ENCODE data around the gene RFPL3. TPM values are rescaled to one million over a fixed set of nuclear protein-coding genes. Genes with fewer than 3 reads are reported as not detected.

The RFPL3 gene
- total RNA-seq, 1 donor from 2014 or later = not detected

DNA sequence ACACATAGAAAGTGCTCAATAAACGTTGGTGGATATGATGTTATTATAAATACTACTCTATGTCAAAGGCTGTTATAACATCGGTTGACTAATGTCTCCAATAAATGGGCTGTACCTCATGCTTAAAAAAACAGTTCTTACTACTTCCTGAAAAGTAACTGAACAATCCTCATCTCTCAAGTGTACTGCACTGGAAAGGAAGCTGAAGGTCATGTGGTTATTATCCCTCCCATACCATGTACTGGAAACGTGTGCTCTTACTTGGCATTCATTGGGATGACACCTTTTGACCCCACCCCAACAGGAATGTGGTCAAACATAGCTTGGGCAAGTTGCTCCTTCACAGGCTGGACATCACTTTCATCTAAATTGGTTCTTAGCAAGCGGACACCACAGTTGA, 43.8 kb downstream of the RFPL3 start:
- no peak for DNase-seq (ENCODE audit: low spot score)
- intact Hi-C loops (cut with DNase I) = no loop called here

DNA sequence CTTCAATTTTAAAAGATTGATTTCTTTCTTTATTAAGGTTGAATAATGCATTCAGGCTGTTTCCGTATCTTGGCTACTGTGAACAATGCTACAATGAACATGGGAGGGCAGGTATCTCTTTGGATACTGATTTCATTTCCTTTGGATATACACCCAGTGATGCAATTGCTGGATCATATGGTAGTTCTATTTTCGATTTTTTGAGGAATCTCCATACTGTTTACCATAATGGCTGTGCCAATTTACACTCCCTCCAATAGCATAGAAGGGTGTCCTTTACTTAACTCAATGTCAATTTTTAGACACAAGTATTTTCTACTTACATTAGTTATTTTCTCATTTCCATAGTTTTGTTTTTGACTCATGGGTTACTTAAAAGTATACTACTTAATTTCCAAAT, 46.4 kb downstream of the RFPL3 start:
- DNase-seq (ENCODE audit: low spot score) = no peak
- intact Hi-C loops (cut with DNase I) = no loop called here

DNA sequence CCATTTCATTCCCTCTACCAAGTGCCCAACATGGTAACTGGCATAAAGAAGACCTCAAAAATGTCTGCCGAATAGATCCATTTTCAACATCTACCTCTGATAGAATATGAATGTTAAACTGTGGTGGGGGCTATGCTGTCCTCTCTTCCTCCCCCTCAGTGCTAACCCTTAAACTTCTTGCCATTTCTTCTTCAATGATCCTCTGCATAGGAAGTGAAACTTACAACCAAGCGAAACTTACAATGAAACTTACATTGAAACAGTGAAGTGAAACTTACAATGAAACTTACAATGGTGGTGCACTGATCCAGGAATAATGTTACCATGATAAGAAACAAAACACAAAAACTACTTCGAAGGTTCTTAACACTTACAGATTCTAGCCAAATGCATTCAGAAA, 49.6 kb downstream of the RFPL3 start:
- DNase-seq (ENCODE audit: low spot score) = no peak
- intact Hi-C loops (cut with DNase I) = no loop called here

DNA sequence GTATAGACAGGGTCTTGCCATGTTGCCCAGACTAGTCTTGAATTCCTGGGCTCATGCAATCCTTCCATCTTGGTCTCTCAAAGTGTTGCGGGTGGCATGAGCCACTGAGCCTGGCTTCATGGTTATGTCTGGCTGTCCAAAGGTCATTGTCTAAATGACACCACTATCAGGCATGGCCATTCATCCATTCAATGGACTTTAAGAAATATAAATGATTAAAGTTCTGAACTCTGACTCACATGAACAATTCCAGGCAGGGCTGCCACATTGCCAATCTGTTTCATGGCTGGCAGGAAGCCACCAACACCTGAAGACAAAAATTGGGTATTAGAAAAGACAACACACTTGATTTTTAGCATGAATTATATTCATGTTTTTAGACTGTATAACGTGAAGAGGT, 50.3 kb downstream of the RFPL3 start:
- intact Hi-C loops (cut with DNase I) = no loop called here
- no peak for DNase-seq (ENCODE audit: low spot score)

DNA sequence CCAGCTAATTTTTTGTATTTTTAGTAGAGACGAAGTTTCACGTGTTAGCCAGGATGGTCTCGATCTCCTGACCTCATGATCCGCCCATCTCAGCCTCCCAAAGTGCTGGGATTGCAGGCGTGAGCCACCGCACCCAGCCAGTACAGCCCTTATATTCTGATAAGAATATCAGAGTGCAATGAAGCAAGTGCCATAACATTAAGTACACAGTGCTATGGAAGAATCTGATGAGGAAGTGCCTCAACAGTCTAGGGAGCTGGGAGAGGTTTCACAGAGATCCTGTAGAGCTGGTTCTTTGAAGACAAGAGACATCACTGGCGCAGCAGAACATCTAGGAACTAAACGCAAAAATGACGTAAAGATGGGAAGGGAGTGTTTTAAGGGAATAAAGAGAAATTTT, 52.3 kb downstream of the RFPL3 start:
- intact Hi-C loops (cut with DNase I) = loop anchor here (5.0 kb wide), 1 partner anchor 658 kb away; the partner anchor contains the start of genes DEPDC5 and PRR14L
- DNase-seq (ENCODE audit: low spot score) = no peak

DNA sequence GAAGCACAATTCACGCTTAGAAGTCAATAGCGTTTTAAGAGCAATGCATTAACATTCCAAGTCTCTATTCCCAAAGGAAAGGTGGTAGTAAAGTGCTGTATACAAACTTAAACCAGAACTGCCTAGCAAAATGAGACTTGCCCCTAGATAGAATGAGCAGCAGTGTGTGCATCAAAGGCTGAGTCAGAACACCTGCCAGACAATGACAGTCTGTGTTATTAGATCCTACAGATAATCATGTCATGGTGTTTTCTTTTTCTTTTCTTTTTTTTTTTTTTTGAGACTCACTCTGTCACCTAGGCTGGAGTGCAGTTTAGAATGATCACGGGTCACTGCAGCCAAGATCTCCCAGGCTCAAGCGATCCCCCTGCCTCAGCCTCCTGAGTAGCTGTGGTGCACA, 52.8 kb downstream of the RFPL3 start:
- intact Hi-C loops (cut with DNase I) = loop anchor here (5.0 kb wide), 1 partner anchor 658 kb away; the partner anchor contains the start of genes DEPDC5 and PRR14L

More for the DNA sequence above, 52.8 kb downstream of the RFPL3 start:
- no peak for DNase-seq (ENCODE audit: low spot score)

Other genes starting within 250 kb of the RFPL3 start
- gene C22orf42, start 198.6 kb upstream of the RFPL3 start, total RNA-seq = not detected
- not detected for gene RFPL2, start 152.8 kb upstream of the RFPL3 start, total RNA-seq
- gene SLC5A4, start 102.5 kb upstream of the RFPL3 start, total RNA-seq = 0.19 TPM
- gene RTCB, start 54.4 kb downstream of the RFPL3 start, total RNA-seq = 42.0 TPM
- gene BPIFC, start 106.6 kb downstream of the RFPL3 start, total RNA-seq = not detected
- 44.8 TPM for gene FBXO7, start 116.9 kb downstream of the RFPL3 start, total RNA-seq

Data from cardiac septum (tissue), 1 donor.